Measurements from ENCODE around the gene DNAJC24. TPM values are rescaled to one million over a fixed set of nuclear protein-coding genes. Genes with fewer than 3 reads are reported as not detected.

Gene DNAJC24
- total RNA-seq, 1 experiment from 2014 or later, result 18.3 TPM

- TF ChIP-seq CBX3 (IDR thresholded peaks at IDR 0.05; ENCODE audit: low read depth) (no peak), POLR2AphosphoS5 (IDR thresholded peaks at IDR 0.05; ENCODE audit: low read depth, low read length) (no peak), FOSL1 (IDR thresholded peaks at IDR 0.05; ENCODE audit: low read depth) (no peak), ZNF274 (IDR thresholded peaks at IDR 0.05; ENCODE audit: low read depth, low read length) (no peak), MAX (IDR thresholded peaks at IDR 0.05) (no peak), CTCF (IDR thresholded peaks at IDR 0.05 in 2 of 3, conservative IDR thresholded peaks at IDR 0.05 in 1 of 3; ENCODE audit: borderline replicate concordance in 1 of 3, insufficient read depth in 1 of 3, low read depth in 2 of 3, low read length in 2 of 3) (no peak), SRF (IDR thresholded peaks at IDR 0.05; ENCODE audit: low read depth) (no peak), SIN3A (IDR thresholded peaks at IDR 0.05; ENCODE audit: low read depth) (no peak), CEBPB (IDR thresholded peaks at IDR 0.05; ENCODE audit: low read depth) (no peak), JUND (IDR thresholded peaks at IDR 0.05) (no peak), EGR1 (IDR thresholded peaks at IDR 0.05; ENCODE audit: low read depth) (no peak)
- Histone ChIP-seq H4K20me1 (ENCODE audit: insufficient read depth) (peaks cover 27% of the 10 kb centered on the region; the same call in 1 of the 2 replicates), H3K9ac (ENCODE audit: low read length) (no peak overlapping the region), H3K36me3 (ENCODE audit: control insufficient read depth in 1 of 2, insufficient read depth in 2 of 2, low read length in 2 of 2) (0 out of 4 replicates have a peak, but pooled peaks cover 0 to 4% of the 10 kb centered on the region in 2 experiments), H3K9me2 (ENCODE audit: insufficient read depth) (no peaks in the 10 kb centered on the region), H3K4me2 (ENCODE audit: low read length) (no peak overlapping the region), H3K9me3 (ENCODE audit: control insufficient read depth in 1 of 2, insufficient read depth in 1 of 2, low read depth in 1 of 2, low read length in 2 of 2) (no peaks in the 10 kb centered on the region), H3K79me2 (ENCODE audit: insufficient read depth, low read length) (peaks cover 85% of the 10 kb centered on the region), H2AFZ (ENCODE audit: low read depth, low read length, poor library complexity, severe bottlenecking) (no peak overlapping the region), H3K27ac (ENCODE audit: low read depth, low read length) (no peak overlapping the region), H3K4me1 (ENCODE audit: control insufficient read depth in 1 of 2, insufficient read depth in 2 of 2, low read length in 2 of 2) (no peaks in the 10 kb centered on the region), H3K4me3 (replicated peaks in 1 of 2; ENCODE audit: low read depth in 1 of 2, low read length in 2 of 2) (no peak overlapping the region), H3K27me3 (ENCODE audit: insufficient read depth, low read length) (no peaks in the 10 kb centered on the region)
- ATAC-seq, result no peak
- BruUV-seq (replicated peaks), result no TSS peak
- ChIA-PET CTCF (no interaction called here), RAD21 (ENCODE audit: low non-redundant PET in 1 of 2, low total read pairs in 2 of 2, uncharacterized antibody in 2 of 2, unreplicated experiment in 2 of 2) (no interaction called here), POLR2A (no interaction called here)
- no peak for DNase-seq (ENCODE audit: low read depth, low spot score)
- intact Hi-C loops (cut with micrococcal nuclease), result loop anchor here (10.0 kb wide), 1 partner anchor 64 kb away; no protein-coding TSS in a partner anchor
These were observed 109.4 kb downstream of the DNAJC24 start for GRCh38 chr11:31479066-31479465.
